SU-DHL-6 (cell line): ENCODE measurements around the gene CUX1.

ENCODE experiments used
- EZH2phosphoT487 ChIP-seq: fragments of 200-600 bp; sonication (generic), shearing (Covaris generic); conservative IDR thresholded peaks from 2 replicates; pipeline ENCODE4 v1.6.1; 2018; ENCODE audit warnings: mild to moderate bottlenecking, antibody characterized with exemption, low read length, moderate library complexity, mixed read lengths
- TF ChIP-seq, protein P1 (sequence below): fragments of 200-600 bp; sonication (generic); IDR thresholded peaks from one replicate; pipeline ENCODE4 v1.5.1; 2017; ENCODE audit warnings: antibody characterized with exemption, mild to moderate bottlenecking, low read length, moderate library complexity; ENCODE audit not compliant: insufficient read depth, poor library complexity, severe bottlenecking

GRCh38 chr7:102279537-102280400 is 462.3 kb downstream of the CUX1 start:
- TF ChIP-seq, protein P1, sequence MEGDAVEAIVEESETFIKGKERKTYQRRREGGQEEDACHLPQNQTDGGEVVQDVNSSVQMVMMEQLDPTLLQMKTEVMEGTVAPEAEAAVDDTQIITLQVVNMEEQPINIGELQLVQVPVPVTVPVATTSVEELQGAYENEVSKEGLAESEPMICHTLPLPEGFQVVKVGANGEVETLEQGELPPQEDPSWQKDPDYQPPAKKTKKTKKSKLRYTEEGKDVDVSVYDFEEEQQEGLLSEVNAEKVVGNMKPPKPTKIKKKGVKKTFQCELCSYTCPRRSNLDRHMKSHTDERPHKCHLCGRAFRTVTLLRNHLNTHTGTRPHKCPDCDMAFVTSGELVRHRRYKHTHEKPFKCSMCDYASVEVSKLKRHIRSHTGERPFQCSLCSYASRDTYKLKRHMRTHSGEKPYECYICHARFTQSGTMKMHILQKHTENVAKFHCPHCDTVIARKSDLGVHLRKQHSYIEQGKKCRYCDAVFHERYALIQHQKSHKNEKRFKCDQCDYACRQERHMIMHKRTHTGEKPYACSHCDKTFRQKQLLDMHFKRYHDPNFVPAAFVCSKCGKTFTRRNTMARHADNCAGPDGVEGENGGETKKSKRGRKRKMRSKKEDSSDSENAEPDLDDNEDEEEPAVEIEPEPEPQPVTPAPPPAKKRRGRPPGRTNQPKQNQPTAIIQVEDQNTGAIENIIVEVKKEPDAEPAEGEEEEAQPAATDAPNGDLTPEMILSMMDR = peak; percentile 98
- no peak for TF ChIP-seq EZH2phosphoT487
